HuH-7 (cell line): ENCODE measurements around the gene CREBZF.
A peak's percentile ranks its signal among the peaks of the same experiment; 100 is the strongest.
"Not testable (repeated sequence)": the region's sequence is repeated elsewhere in the genome, so short reads cannot be mapped to it uniquely, and the experiment has no call there.

ENCODE experiments used
- DNase-seq: peaks from one replicate; pipeline ENCODE4 v3.0.0; 2011; ENCODE audit warnings: low spot score

The CREBZF gene

GRCh38 chr11:85670949-85671663 lies 6.2 kb upstream of the CREBZF start:
- DNase-seq: not testable (repeated sequence)

GRCh38 chr11:85668157-85668556 lies 3.2 kb upstream of the CREBZF start:
- DNase-seq: no peak

GRCh38 chr11:85666687-85667086 lies 1.8 kb upstream of the CREBZF start:
- no peak for DNase-seq

- DNase-seq: no peak
Measured at GRCh38 chr11:85665733-85666132, 804 bp upstream of the CREBZF start.

GRCh38 chr11:85663753-85664614 lies 945 bp downstream of the CREBZF start:
- DNase-seq: peak; percentile 46

- no peak for DNase-seq
Measured at GRCh38 chr11:85663080-85663752, 1.7 kb downstream of the CREBZF start.

- DNase-seq: no peak
Measured at GRCh38 chr11:85661972-85662664, 2.8 kb downstream of the CREBZF start.

GRCh38 chr11:85658180-85658579 lies 6.7 kb downstream of the CREBZF start:
- DNase-seq: no peak

- DNase-seq: no peak
Measured at GRCh38 chr11:85656777-85657176, 8.2 kb downstream of the CREBZF start.

- not testable (repeated sequence) for DNase-seq
Measured at GRCh38 chr11:85654343-85654742, 10.6 kb downstream of the CREBZF start.

GRCh38 chr11:85652786-85653447 lies 12.0 kb downstream of the CREBZF start:
- no peak for DNase-seq

GRCh38 chr11:85651118-85651517 lies 13.8 kb downstream of the CREBZF start:
- DNase-seq: no peak

GRCh38 chr11:85647604-85648299 lies 17.2 kb downstream of the CREBZF start, which contains the start of gene TMEM126A:
TSS of gene TMEM126A (plus strand) at chr11:85647967. CDS start at chr11:85650256, 2,289 bp downstream.
- DNase-seq: peak; percentile 76

- DNase-seq: no peak
Measured at GRCh38 chr11:85647078-85647477, 17.9 kb downstream of the CREBZF start.

GRCh38 chr11:85643191-85643614 lies 21.7 kb downstream of the CREBZF start:
- no peak for DNase-seq

GRCh38 chr11:85634747-85635146 lies 30.2 kb downstream of the CREBZF start:
- no peak for DNase-seq

GRCh38 chr11:85628771-85629341 lies 36.1 kb downstream of the CREBZF start:
- DNase-seq: no peak

GRCh38 chr11:85627998-85628770 lies 36.7 kb downstream of the CREBZF start, which contains the start of gene TMEM126B:
TSS of gene TMEM126B (plus strand) at chr11:85628593. CDS start at chr11:85628608, 15 bp downstream.
- peak; percentile 67 for DNase-seq

GRCh38 chr11:85627332-85627997 lies 37.5 kb downstream of the CREBZF start, which contains the start of gene DLG2:
TSS of gene DLG2 (minus strand) at chr11:85627344.
- no peak for DNase-seq
